ENCODE measurements around the gene KNCN. TPM values are rescaled to one million over a fixed set of nuclear protein-coding genes. Genes with fewer than 3 reads are reported as not detected.

Gene KNCN
- polyA plus RNA-seq, 1 experiment, result not detected

DNA sequence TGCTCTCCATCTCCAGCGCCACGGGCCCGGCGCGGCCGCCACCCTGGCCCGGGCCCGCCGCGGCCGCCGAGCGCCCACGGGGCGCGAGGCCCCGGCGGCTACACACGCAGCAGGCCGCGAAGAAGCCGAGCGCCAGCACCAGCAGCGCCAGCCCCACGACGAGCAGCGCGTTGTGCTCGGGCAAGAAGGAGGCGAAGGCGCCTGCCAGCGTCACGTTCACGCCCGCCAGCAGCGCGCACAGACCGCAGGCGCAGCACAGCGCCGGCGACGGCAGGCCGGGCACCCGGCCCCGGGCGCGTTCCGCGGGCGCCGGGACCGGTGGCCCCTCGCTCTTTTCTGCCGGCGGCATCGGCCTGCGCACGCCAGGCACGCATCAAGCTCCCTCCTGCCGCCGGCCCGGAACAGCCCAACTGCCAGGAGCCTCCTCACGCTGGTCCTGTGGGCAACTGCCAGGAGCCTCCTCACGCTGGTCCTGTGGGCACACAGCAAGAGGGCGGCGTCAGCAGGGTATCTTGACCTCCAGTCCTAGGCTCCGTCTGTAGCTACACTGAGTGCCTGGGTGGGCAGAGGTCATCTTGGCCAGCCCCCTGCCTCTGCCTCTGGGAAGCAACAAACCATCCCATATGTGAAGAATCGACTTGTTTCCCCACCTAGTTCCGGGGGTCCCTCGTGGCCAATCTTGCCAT is 18.1 kb downstream of the KNCN start:
- Histone ChIP-seq H3K27me3 (ENCODE audit: control insufficient read depth, insufficient read depth, low read length) (peaks cover 60% of the 10 kb centered on the region), H3K9me3 (ENCODE audit: control insufficient read depth, insufficient read depth, low read length) (no peaks in the 10 kb centered on the region), H3K4me3 (ENCODE audit: low read depth, low read length) (peak overlapping the region; percentile 38; the same call in 1 of the 2 replicates), H3K27ac (ENCODE audit: low read depth, low read length) (no peak overlapping the region)
- POLR2A ChIA-PET, result no interaction called here
- CTCF ChIA-PET, result interaction anchor here (0.5 to 8.8 kb wide), 23 partner anchors 7 to 1053 kb away, joined by 3 to 76 read pairs (median 3); partner anchors contain the start of genes ATPAF1 and DMBX1
- DNase-seq (ENCODE audit: low read depth, low spot score), result no peak
- TF ChIP-seq, protein P1, sequence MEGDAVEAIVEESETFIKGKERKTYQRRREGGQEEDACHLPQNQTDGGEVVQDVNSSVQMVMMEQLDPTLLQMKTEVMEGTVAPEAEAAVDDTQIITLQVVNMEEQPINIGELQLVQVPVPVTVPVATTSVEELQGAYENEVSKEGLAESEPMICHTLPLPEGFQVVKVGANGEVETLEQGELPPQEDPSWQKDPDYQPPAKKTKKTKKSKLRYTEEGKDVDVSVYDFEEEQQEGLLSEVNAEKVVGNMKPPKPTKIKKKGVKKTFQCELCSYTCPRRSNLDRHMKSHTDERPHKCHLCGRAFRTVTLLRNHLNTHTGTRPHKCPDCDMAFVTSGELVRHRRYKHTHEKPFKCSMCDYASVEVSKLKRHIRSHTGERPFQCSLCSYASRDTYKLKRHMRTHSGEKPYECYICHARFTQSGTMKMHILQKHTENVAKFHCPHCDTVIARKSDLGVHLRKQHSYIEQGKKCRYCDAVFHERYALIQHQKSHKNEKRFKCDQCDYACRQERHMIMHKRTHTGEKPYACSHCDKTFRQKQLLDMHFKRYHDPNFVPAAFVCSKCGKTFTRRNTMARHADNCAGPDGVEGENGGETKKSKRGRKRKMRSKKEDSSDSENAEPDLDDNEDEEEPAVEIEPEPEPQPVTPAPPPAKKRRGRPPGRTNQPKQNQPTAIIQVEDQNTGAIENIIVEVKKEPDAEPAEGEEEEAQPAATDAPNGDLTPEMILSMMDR (IDR thresholded peaks at IDR 0.05; ENCODE audit: low read depth, low read length), result no peak

DNA sequence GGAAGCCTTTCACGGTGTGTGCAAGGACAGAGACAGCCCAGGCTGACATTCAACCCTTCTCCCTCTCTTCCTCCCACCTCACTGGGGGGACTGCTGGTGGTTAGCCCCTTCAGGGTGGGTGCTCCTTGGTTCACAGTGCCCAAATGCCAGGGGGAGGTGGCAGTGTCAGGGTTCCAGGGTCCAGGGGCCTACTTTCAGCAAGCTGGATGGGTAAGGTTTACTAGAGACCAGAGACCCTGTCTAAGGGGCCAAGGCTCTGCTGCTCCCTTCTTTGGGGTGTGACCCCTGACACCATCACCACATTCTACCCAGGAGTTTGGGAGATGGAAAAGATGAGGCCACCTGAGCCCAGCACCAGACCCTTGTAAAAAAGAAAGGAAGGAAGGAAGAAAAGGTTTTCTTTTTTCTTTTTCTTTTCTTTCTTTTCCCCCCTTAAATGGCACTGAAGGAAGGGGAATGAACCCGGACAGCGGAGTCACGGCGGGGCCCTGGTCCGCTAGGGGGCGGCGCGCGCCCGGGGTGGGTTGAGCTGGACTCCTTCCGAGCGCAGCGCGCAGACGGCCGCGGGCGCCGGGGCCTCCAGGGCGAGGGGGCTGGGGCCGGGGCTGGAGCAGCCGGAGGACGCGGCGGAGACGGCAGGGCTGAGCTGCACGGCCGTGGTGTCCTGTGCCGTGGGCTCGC is 18.8 kb downstream of the KNCN start:
- POLR2A ChIA-PET, result no interaction called here
- H3K9me3 ChIP-seq (ENCODE audit: control insufficient read depth, insufficient read depth, low read length), result no peaks in the 10 kb centered on the region
- peak overlapping the region; percentile 11 for H3K27ac ChIP-seq (ENCODE audit: low read depth, low read length)
- DNase-seq (ENCODE audit: low read depth, low spot score), result no peak
- CTCF ChIA-PET, result interaction anchor here (0.5 to 8.8 kb wide), 23 partner anchors 10 to 1054 kb away, joined by 3 to 76 read pairs (median 3); partner anchors contain the start of genes ATPAF1 and DMBX1
- peaks cover 58% of the 10 kb centered on the region for H3K27me3 ChIP-seq (ENCODE audit: control insufficient read depth, insufficient read depth, low read length)
- TF ChIP-seq, protein P1 (IDR thresholded peaks at IDR 0.05; ENCODE audit: low read depth, low read length), result peak; percentile 71
- peak overlapping the region; percentile 38; the same call in 1 of the 2 replicates for H3K4me3 ChIP-seq (ENCODE audit: low read depth, low read length)

DNA sequence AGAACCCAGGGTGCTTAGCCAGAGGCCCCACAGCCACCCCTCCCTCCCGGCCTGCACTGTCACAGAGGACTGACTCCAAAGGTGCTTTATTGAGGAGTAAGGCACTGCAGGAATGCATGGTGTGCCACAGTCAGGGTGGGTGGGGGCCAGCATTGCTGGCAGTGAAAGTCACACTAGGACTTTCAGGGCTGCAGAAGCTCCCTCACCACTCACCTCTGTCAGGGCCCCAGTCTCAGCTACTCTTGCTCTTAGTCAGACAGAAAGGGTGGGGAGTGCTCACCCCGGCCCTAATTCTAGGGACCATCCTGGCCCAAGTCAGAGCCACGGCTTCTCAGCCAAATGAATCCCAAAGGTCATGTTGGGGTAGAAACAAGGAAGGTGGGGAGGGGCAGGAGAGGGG is 19.4 kb downstream of the KNCN start:
- no peak overlapping the region for H3K4me3 ChIP-seq (ENCODE audit: low read depth, low read length)
- TF ChIP-seq, protein P1 (IDR thresholded peaks at IDR 0.05; ENCODE audit: low read depth, low read length), result no peak
- peaks cover 62% of the 10 kb centered on the region for H3K27me3 ChIP-seq (ENCODE audit: control insufficient read depth, insufficient read depth, low read length)
- H3K9me3 ChIP-seq (ENCODE audit: control insufficient read depth, insufficient read depth, low read length), result no peaks in the 10 kb centered on the region
- no peak overlapping the region for H3K27ac ChIP-seq (ENCODE audit: low read depth, low read length)
- ChIA-PET POLR2A (no interaction called here), CTCF (interaction anchor here (0.6 to 8.8 kb wide), 5 partner anchors 15 to 139 kb away, joined by 3 to 76 read pairs (median 20); partner anchors contain the start of gene DMBX1)
- no peak for DNase-seq (ENCODE audit: low read depth, low spot score)

DNA sequence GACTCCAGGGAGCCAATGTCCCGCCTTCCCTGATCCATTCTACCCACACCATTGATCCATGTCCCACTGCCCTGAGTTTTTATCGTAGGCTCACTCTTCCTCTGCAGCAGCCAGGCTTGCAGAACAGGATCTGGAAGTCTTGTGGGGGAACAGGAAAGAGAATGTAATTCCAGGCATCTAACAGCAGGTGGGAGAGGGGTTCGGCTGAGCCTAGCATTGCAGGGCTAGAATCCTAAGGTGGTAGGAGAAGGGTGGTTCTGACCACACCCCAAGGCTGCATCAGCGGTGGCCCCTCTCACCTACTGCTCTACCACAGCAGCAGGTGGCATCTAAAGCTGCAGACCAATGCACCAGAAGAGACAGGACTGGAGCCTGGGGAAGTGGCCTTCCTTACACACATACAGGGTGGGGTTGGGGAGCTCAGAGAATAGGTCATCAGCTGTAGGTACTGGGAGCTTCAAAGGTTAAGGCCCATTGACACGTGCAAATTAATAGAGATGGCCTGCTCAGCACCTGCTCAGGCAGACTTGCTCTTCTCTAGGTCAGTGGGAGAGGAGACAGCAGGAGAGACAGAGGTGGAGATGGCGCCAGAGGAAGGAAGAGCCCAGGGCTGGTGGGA is 20.5 kb downstream of the KNCN start:
- Histone ChIP-seq H3K27me3 (ENCODE audit: control insufficient read depth, insufficient read depth, low read length) (peaks cover 64% of the 10 kb centered on the region), H3K27ac (ENCODE audit: low read depth, low read length) (no peak overlapping the region), H3K4me3 (ENCODE audit: low read depth, low read length) (no peak overlapping the region), H3K9me3 (ENCODE audit: control insufficient read depth, insufficient read depth, low read length) (no peaks in the 10 kb centered on the region)
- DNase-seq (ENCODE audit: low read depth, low spot score), result no peak
- ChIA-PET CTCF (interaction anchor here (1.0 to 6.5 kb wide), 5 partner anchors 10 to 194 kb away, joined by 3 to 159 read pairs (median 10); no protein-coding TSS in a partner anchor), POLR2A (no interaction called here)
- TF ChIP-seq, protein P1 (IDR thresholded peaks at IDR 0.05; ENCODE audit: low read depth, low read length), result peak; percentile 39

All from AG04450 (cell line).